ENCODE results near the gene TMEM42. TPM values are rescaled to one million over a fixed set of nuclear protein-coding genes. Genes with fewer than 3 reads are reported as not detected.
"Not testable (repeated sequence)": the region's sequence is repeated elsewhere in the genome, so short reads cannot be mapped to it uniquely, and the experiment has no call there.

Gene TMEM42
- total and polyA plus RNA-seq, 10 donors, result 9.5 to 32.4 (median 14.8) TPM

- Histone ChIP-seq H3K4me3 (no peak overlapping the region), H3K4me1 (no peaks in the 10 kb centered on the region), H3K27me3 (replicated peaks in 1 of 7) (no peaks in the 10 kb centered on the region), H3K36me3 (peaks cover 0 to 47% (median 0%) of the 10 kb centered on the region in 6 donors), H3K9me3 (no peaks in the 10 kb centered on the region), H3K27ac (no peak overlapping the region)
- DNase-seq, result no peak
- 79 to 94% (median 92%) methylated on average over 7 of the region's 7 CpGs for WGBS, 5 donors
- TF ChIP-seq POLR2A (IDR thresholded peaks at IDR 0.05) (no peak), CTCF (IDR thresholded peaks at IDR 0.05 in 8 of 11, conservative IDR thresholded peaks at IDR 0.05 in 3 of 11) (no peak), POLR2AphosphoS5 (IDR thresholded peaks at IDR 0.05) (no peak)
- intact Hi-C loops (cut with DNase I; ENCODE audit: low total_unique reads), result no loop called here
Observed at GRCh38 chr3:44845528-44846520, 15.9 kb upstream of the TMEM42 start.

GRCh38 chr3:44848634-44849033 lies 13.1 kb upstream of the TMEM42 start:
- Histone ChIP-seq H3K4me1 (no peaks in the 10 kb centered on the region), H3K9me3 (peaks cover 0 to 4% (median 2%) of the 10 kb centered on the region in 8 donors), H3K27ac (no peak overlapping the region), H3K36me3 (peaks cover 0 to 41% (median 0%) of the 10 kb centered on the region in 6 donors), H3K27me3 (replicated peaks in 1 of 7) (no peaks in the 10 kb centered on the region), H3K4me3 (no peak overlapping the region)
- no peak for TF ChIP-seq POLR2AphosphoS5 (IDR thresholded peaks at IDR 0.05)
- no peak for TF ChIP-seq CTCF (IDR thresholded peaks at IDR 0.05 in 8 of 11, conservative IDR thresholded peaks at IDR 0.05 in 3 of 11)
- TF ChIP-seq POLR2A (IDR thresholded peaks at IDR 0.05), result no peak
- DNase-seq, result no peak
- 38 to 82% (median 63%) methylated on average over 1 of the region's 1 CpG for WGBS, 5 donors
- intact Hi-C loops (cut with DNase I; ENCODE audit: low total_unique reads), result no loop called here

- intact Hi-C loops (cut with DNase I; ENCODE audit: low total_unique reads); H3K27me3 ChIP-seq (replicated peaks in 1 of 7); H3K4me1 ChIP-seq; DNase-seq; H3K27ac ChIP-seq; H3K4me3 ChIP-seq: not testable (repeated sequence)
- H3K9me3 ChIP-seq, result peaks cover 0 to 44% (median 20%) of the 10 kb centered on the region in 8 donors
- WGBS, 5 donors, result 95 to 98% (median 97%) methylated on average over 6 of the region's 6 CpGs
- peaks cover 0 to 41% (median 0%) of the 10 kb centered on the region in 6 donors for H3K36me3 ChIP-seq
Observed at GRCh38 chr3:44856663-44857062, 5.0 kb upstream of the TMEM42 start.

GRCh38 chr3:44860117-44860516 lies 1.6 kb upstream of the TMEM42 start:
- DNase-seq, result no peak
- Histone ChIP-seq H3K27ac (no peak overlapping the region), H3K4me1 (peaks cover 5 to 37% (median 19%) of the 10 kb centered on the region in 6 donors), H3K36me3 (peaks cover 0 to 9% (median 0%) of the 10 kb centered on the region in 6 donors), H3K27me3 (replicated peaks in 1 of 7) (no peaks in the 10 kb centered on the region), H3K4me3 (no peak overlapping the region), H3K9me3 (peaks cover 0 to 32% (median 17%) of the 10 kb centered on the region in 8 donors)
- WGBS, 5 donors, result 91 to 98% (median 92%) methylated on average over 4 of the region's 4 CpGs
- intact Hi-C loops (cut with DNase I; ENCODE audit: low total_unique reads), result no loop called here
- TF ChIP-seq POLR2A (IDR thresholded peaks at IDR 0.05), result no peak
- TF ChIP-seq POLR2AphosphoS5 (IDR thresholded peaks at IDR 0.05), result no peak
- TF ChIP-seq CTCF (IDR thresholded peaks at IDR 0.05 in 8 of 11, conservative IDR thresholded peaks at IDR 0.05 in 3 of 11), result no peak

All from spleen (tissue), 11 donors.